PC-3 (cell line): ENCODE results near the gene ZNF710. TPM values are rescaled to one million over a fixed set of nuclear protein-coding genes. Genes with fewer than 3 reads are reported as not detected.

Experiments
- ATAC-seq: fragments of 200-7000 bp; cut with Tn5 transposase; 2 replicates; pipeline ENCODE4 v1.9.1; 2020; ENCODE audit warnings: mild to moderate bottlenecking, moderate library complexity
- BruUV-seq: library from RNA; stranded (reverse); fragments of 400-500 nt; replicated peaks from 2 replicates; lab custom pipeline; 2021; lab: Mats Ljungman, UMichigan
- CTCF ChIA-PET: fragments of 300-600 bp; sonication (Branson Sonifier 250); formaldehyde crosslinking; loops from one replicate; lab custom pipeline; 2022; ENCODE audit warnings: antibody characterized with exemption; lab: Charles Lee
- POLR2A ChIA-PET: fragments of 300-600 bp; sonication (Branson Sonifier 250); formaldehyde crosslinking; loops from one replicate; lab custom pipeline; 2022; ENCODE audit warnings: antibody characterized with exemption; ENCODE audit not compliant: unreplicated experiment; lab: Charles Lee
- DNase-seq: peaks from one replicate; pipeline ENCODE4 v3.0.0-alpha.2; 2015
- H2AFZ ChIP-seq: fragments of 300-600 bp; sonication (generic); 2 replicates; pipeline ENCODE4 v1.6.0; 2016; ENCODE audit warnings: antibody characterized with exemption, low read length
- H3F3A ChIP-seq: fragments of 300-600 bp; sonication (generic); one replicate; pipeline ENCODE4 v1.6.0; 2017; ENCODE audit warnings: antibody characterized with exemption, low read length, control low read depth, mild to moderate bottlenecking; ENCODE audit not compliant: unreplicated experiment
- H3K27ac ChIP-seq: fragments of 300-600 bp; sonication (generic); 2 replicates; pipeline ENCODE4 v1.5.1; 2016; ENCODE audit warnings: mild to moderate bottlenecking, low read length
- H3K27me3 ChIP-seq: fragments of 300-600 bp; sonication (generic); 2 replicates; pipeline ENCODE4 v1.6.1; 2016; ENCODE audit warnings: low read length, mixed read lengths
- H3K36me3 ChIP-seq: fragments of 300-600 bp; sonication (generic); 2 replicates; pipeline ENCODE4 v1.6.1; 2016; ENCODE audit warnings: low read depth, mixed run types, low read length, mixed read lengths
- H3K4me1 ChIP-seq: fragments of 300-600 bp; sonication (generic); 2 replicates; pipeline ENCODE4 v1.5.1; 2016; ENCODE audit warnings: low read length; ENCODE audit not compliant: insufficient read depth
- H3K4me2 ChIP-seq: fragments of 300-600 bp; sonication (generic); 2 replicates; pipeline ENCODE4 v1.6.0; 2016; ENCODE audit warnings: low read length
- H3K4me3 ChIP-seq: fragments of 300-600 bp; sonication (generic); 2 replicates; pipeline ENCODE4 v1.5.1; 2016; ENCODE audit warnings: mild to moderate bottlenecking, low read length, mixed read lengths
- H3K79me2 ChIP-seq: fragments of 300-600 bp; sonication (generic); 2 replicates; pipeline ENCODE4 v1.6.1; 2017; ENCODE audit warnings: low read length, mixed read lengths
- H3K9ac ChIP-seq: fragments of 300-600 bp; sonication (generic); 2 replicates; pipeline ENCODE4 v1.6.0; 2016; ENCODE audit warnings: mild to moderate bottlenecking, low read length
- H3K9me2 ChIP-seq: fragments of 300-600 bp; sonication (generic); replicated peaks from 2 replicates; pipeline ENCODE4 v1.6.1; 2016; ENCODE audit warnings: mixed run types, low read length, mixed read lengths
- H3K9me3 ChIP-seq: fragments of 300-600 bp; sonication (generic); 2 replicates; pipeline ENCODE4 v1.6.1; 2016; ENCODE audit warnings: low read length, mixed read lengths
- H4K20me1 ChIP-seq: fragments of 300-600 bp; sonication (generic); 2 replicates; pipeline ENCODE4 v1.6.1; 2016; ENCODE audit warnings: low read length, mixed read lengths
- EZH2 ChIP-seq: fragments of 300-600 bp; sonication (generic); IDR thresholded peaks from one replicate; pipeline ENCODE4 v1.6.1; 2017; ENCODE audit warnings: antibody characterized with exemption, mild to moderate bottlenecking, low read length; ENCODE audit not compliant: unreplicated experiment
- EZH2phosphoT487 ChIP-seq: fragments of 300-600 bp; sonication (generic); IDR thresholded peaks from 2 replicates; pipeline ENCODE4 v1.6.1; 2018; ENCODE audit warnings: mild to moderate bottlenecking, antibody characterized with exemption, low read length, borderline replicate concordance
- intact Hi-C: fragments of 100-400 bp; cut with micrococcal nuclease; formaldehyde crosslinking; loops from 2 replicates; pipeline ENCODE4 v1.9.0; 2023
- total RNA-seq: library from RNA; depleted of rRNA; stranded (reverse); fragments of >200 nt; gene quantifications from 2 replicates; pipeline ENCODE4 v1.2.3, GENCODE V29; 2014
- TF ChIP-seq, protein P1 (sequence below): fragments of 300-600 bp; sonication (generic); conservative IDR thresholded peaks from 2 replicates; pipeline ENCODE4 v1.5.1; 2017; ENCODE audit warnings: antibody characterized with exemption, low read depth, mild to moderate bottlenecking, low read length

ZNF710 gene
- total RNA-seq, 1 experiment from 2014 or later: 12.9 TPM

DNA sequence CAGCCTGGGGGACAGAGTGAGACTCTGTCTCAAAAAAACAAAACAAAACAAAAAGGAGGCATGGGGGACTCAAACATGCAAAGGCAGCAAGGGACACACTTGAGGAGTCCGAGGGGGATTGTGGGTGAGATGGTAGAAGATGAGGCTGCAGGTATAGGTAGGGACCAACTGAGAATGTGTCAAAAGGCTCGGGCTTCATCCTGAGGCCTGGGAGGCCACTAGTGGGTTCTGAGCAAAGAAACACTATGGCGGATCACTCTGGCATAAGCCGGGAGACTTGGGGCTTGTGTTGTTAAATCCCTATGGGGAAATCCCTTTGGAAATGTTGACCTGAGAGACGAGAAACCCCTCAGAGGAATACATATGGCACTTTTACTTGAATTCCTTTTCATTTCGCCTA is 21.2 kb downstream of the ZNF710 start:
- intact Hi-C loops: no loop called here
- no peak overlapping the region for H3K27ac ChIP-seq
- no peaks in the 10 kb centered on the region for H3K9me2 ChIP-seq
- H3K4me2 ChIP-seq: no peak overlapping the region
- POLR2A ChIA-PET: no interaction called here
- H3K9ac ChIP-seq: no peak overlapping the region
- H3K9me3 ChIP-seq: no peaks in the 10 kb centered on the region
- no peaks in the 10 kb centered on the region for H3K4me1 ChIP-seq
- H3K36me3 ChIP-seq: no peaks in the 10 kb centered on the region
- no peak overlapping the region for H2AFZ ChIP-seq
- TF ChIP-seq EZH2phosphoT487 (no peak), EZH2 (no peak)
- TF ChIP-seq, protein P1, sequence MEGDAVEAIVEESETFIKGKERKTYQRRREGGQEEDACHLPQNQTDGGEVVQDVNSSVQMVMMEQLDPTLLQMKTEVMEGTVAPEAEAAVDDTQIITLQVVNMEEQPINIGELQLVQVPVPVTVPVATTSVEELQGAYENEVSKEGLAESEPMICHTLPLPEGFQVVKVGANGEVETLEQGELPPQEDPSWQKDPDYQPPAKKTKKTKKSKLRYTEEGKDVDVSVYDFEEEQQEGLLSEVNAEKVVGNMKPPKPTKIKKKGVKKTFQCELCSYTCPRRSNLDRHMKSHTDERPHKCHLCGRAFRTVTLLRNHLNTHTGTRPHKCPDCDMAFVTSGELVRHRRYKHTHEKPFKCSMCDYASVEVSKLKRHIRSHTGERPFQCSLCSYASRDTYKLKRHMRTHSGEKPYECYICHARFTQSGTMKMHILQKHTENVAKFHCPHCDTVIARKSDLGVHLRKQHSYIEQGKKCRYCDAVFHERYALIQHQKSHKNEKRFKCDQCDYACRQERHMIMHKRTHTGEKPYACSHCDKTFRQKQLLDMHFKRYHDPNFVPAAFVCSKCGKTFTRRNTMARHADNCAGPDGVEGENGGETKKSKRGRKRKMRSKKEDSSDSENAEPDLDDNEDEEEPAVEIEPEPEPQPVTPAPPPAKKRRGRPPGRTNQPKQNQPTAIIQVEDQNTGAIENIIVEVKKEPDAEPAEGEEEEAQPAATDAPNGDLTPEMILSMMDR: no peak
- H3K27me3 ChIP-seq: no peaks in the 10 kb centered on the region
- no TSS peak for BruUV-seq
- no peak overlapping the region for H3K4me3 ChIP-seq
- DNase-seq (no peak), ATAC-seq (no peak)
- H3F3A ChIP-seq: no peaks in the 10 kb centered on the region
- CTCF ChIA-PET: no interaction called here
- no peaks in the 10 kb centered on the region for H4K20me1 ChIP-seq
- peaks cover 19% of the 10 kb centered on the region for H3K79me2 ChIP-seq

DNA sequence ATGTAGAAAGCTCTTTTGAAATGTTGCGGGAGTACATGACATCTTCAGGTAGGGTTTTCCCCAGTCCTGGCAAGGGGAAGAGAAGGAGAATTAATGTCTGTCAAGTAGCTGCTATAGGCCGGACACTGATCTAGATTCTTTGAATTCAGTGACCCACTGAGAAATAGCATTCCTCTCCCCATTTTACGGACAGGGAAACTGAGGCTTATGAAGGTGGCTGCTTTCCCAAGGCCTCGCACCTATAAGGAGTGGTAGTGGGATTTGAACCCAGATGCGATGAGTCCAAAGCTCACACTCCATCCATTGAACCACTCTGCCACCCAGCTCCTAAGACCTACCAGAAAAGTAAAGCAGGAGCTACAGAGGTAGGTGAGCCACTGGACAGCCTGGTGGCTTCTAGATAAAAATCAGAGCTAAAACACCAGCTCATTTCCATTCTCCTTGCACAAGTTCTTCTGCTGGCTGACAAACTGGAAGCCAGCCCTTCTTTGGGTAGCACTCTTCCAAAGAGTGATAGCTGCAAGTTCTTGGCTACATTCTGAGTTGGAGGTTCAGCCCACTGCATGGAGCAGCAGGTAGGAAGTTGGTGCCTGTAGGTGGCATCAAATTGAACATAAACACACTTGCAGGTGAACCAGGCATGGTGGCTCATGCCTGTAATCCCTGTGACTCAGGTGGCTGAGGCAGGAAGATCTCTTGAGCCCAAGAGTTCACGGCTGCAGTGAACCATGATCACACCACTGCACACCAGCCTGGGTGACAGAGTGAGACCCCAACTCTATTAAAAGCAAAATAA is 22.0 kb downstream of the ZNF710 start:
- H3K4me3 ChIP-seq: no peak overlapping the region
- H3K9me3 ChIP-seq: no peaks in the 10 kb centered on the region
- ATAC-seq: no peak
- no peaks in the 10 kb centered on the region for H3K9me2 ChIP-seq
- no peak overlapping the region for H3K9ac ChIP-seq
- no peak overlapping the region for H3K27ac ChIP-seq
- H3K4me2 ChIP-seq: no peak overlapping the region
- intact Hi-C loops: no loop called here
- no peaks in the 10 kb centered on the region for H3F3A ChIP-seq
- H3K4me1 ChIP-seq: no peaks in the 10 kb centered on the region
- ChIA-PET CTCF (no interaction called here), POLR2A (no interaction called here)
- TF ChIP-seq EZH2phosphoT487 (no peak), EZH2 (no peak)
- TF ChIP-seq, protein P1: no peak
- H3K79me2 ChIP-seq: peaks cover 19% of the 10 kb centered on the region
- no peak for DNase-seq
- BruUV-seq: no TSS peak
- H4K20me1 ChIP-seq: no peaks in the 10 kb centered on the region
- no peak overlapping the region for H2AFZ ChIP-seq
- H3K27me3 ChIP-seq: no peaks in the 10 kb centered on the region
- H3K36me3 ChIP-seq: no peaks in the 10 kb centered on the region

DNA sequence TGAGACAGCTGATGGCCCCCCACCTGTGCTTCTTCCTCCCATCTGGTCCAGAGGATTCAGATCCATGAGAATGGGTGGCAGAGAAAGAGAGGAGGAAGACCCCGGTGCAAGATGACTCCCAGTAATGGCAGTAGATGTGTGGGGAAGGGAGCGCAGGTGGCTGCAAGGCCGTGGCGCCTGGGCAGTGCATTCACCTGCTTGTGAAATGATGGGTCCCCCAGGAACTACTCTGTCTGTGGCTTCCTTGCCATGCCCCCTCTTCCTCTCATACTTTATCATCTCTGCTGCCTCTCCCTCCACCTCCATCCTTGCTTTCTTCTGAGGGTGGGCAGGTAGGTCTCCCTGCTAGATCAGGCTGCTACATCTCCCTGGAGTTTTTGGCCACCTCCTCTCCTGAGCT is 23.3 kb downstream of the ZNF710 start:
- Histone ChIP-seq H3K4me1 (no peaks in the 10 kb centered on the region), H3K79me2 (peaks cover 15% of the 10 kb centered on the region), H3F3A (no peaks in the 10 kb centered on the region), H3K9ac (no peak overlapping the region), H3K36me3 (no peaks in the 10 kb centered on the region), H3K27me3 (no peaks in the 10 kb centered on the region), H3K4me2 (no peak overlapping the region), H3K4me3 (no peak overlapping the region), H3K9me3 (no peaks in the 10 kb centered on the region), H3K27ac (no peak overlapping the region), H2AFZ (no peak overlapping the region), H4K20me1 (no peaks in the 10 kb centered on the region), H3K9me2 (no peaks in the 10 kb centered on the region)
- TF ChIP-seq, protein P1: no peak
- TF ChIP-seq EZH2 (no peak), EZH2phosphoT487 (no peak)
- CTCF ChIA-PET: no interaction called here
- BruUV-seq: no TSS peak
- intact Hi-C loops: no loop called here
- DNase-seq: no peak
- ATAC-seq: no peak
- POLR2A ChIA-PET: no interaction called here
